Right atrium auricular region (tissue), 2 donors: Measurements from ENCODE around the gene TRIM52. TPM values are rescaled to one million over a fixed set of nuclear protein-coding genes. Genes with fewer than 3 reads are reported as not detected.

Experiments
- DNase-seq: peaks from one replicate; pipeline ENCODE4 v3.0.0-alpha.2; 2019; ENCODE audit warnings: low spot score
- H3K27ac ChIP-seq, 2 donors: fragments of 200-600 bp; sonication (generic); 1 replicate in 1 of 2; 2 replicates in 1 of 2; pipeline ENCODE4 v1.5.1; 2016 to 2019
- H3K27me3 ChIP-seq, 2 donors: fragments of 200-600 bp; sonication (generic); one replicate each; pipeline versions ENCODE4 v1.5.1 to v1.6.0; 2017 to 2019
- H3K36me3 ChIP-seq: fragments of 200-600 bp; sonication (generic); one replicate; pipeline ENCODE4 v1.5.1; 2016
- H3K4me1 ChIP-seq, 2 donors: fragments of 200-600 bp; sonication (generic); one replicate each; pipeline versions ENCODE4 v1.5.1 to v1.6.0; 2017 to 2019
- H3K4me3 ChIP-seq, 2 donors: fragments of 200-600 bp; sonication (generic); 1 replicate in 1 of 2; 2 replicates in 1 of 2; pipeline ENCODE4 v1.5.1; 2017 to 2019; ENCODE audit warnings: mild to moderate bottlenecking in 1 of 2, moderate library complexity in 1 of 2
- H3K9me3 ChIP-seq, 2 donors: fragments of 200-600 bp; sonication (generic); one replicate each; pipeline ENCODE4 v1.5.1; 2019
- CTCF ChIP-seq, 2 donors: fragments of 200-600 bp; sonication (generic); IDR thresholded peaks; one replicate each; pipeline ENCODE4 v1.5.1; 2019; ENCODE audit warnings: antibody characterized with exemption in 2 of 2
- total RNA-seq, 2 donors: library from RNA; depleted of rRNA; stranded (reverse); fragments of >200 nt; gene quantifications; one replicate each; pipeline ENCODE4 v1.1.0, GENCODE V29; 2016

TRIM52 gene
- total RNA-seq, 2 donors from 2014 or later, result 4.4 to 9.1 TPM

- no peak for TF ChIP-seq CTCF (IDR thresholded peaks at IDR 0.05)
- H3K36me3 ChIP-seq, result peaks cover 96% of the 10 kb centered on the region
- no peak for DNase-seq
- no peak overlapping the region for H3K4me3 ChIP-seq
- H3K27ac ChIP-seq, result no peak overlapping the region
- H3K4me1 ChIP-seq, result peaks cover 0 to 1% of the 10 kb centered on the region in 2 donors
- no peaks in the 10 kb centered on the region for H3K9me3 ChIP-seq
- no peaks in the 10 kb centered on the region for H3K27me3 ChIP-seq
Observed at GRCh38 chr5:181235323-181235688, 25.6 kb downstream of the TRIM52 start.

GRCh38 chr5:181234455-181235306 is 26.3 kb downstream of the TRIM52 start:
- no peaks in the 10 kb centered on the region for H3K9me3 ChIP-seq
- no peaks in the 10 kb centered on the region for H3K27me3 ChIP-seq
- no peak for TF ChIP-seq CTCF (IDR thresholded peaks at IDR 0.05)
- no peak overlapping the region for H3K27ac ChIP-seq
- no peaks in the 10 kb centered on the region for H3K4me1 ChIP-seq
- no peak overlapping the region for H3K4me3 ChIP-seq
- no peak for DNase-seq
- H3K36me3 ChIP-seq, result peaks cover 89% of the 10 kb centered on the region

- no peak overlapping the region for H3K4me3 ChIP-seq
- no peaks in the 10 kb centered on the region for H3K9me3 ChIP-seq
- H3K36me3 ChIP-seq, result peaks cover 82% of the 10 kb centered on the region
- H3K27me3 ChIP-seq, result no peaks in the 10 kb centered on the region
- no peak for DNase-seq
- no peak for TF ChIP-seq CTCF (IDR thresholded peaks at IDR 0.05)
- H3K4me1 ChIP-seq, result no peaks in the 10 kb centered on the region
- H3K27ac ChIP-seq, result no peak overlapping the region
Observed at GRCh38 chr5:181233801-181234454, 27.0 kb downstream of the TRIM52 start.

- Histone ChIP-seq H3K36me3 (peaks cover 75% of the 10 kb centered on the region), H3K27ac (no peak overlapping the region), H3K9me3 (no peaks in the 10 kb centered on the region), H3K27me3 (no peaks in the 10 kb centered on the region), H3K4me3 (no peak overlapping the region), H3K4me1 (no peaks in the 10 kb centered on the region)
- DNase-seq, result no peak
- no peak for TF ChIP-seq CTCF (IDR thresholded peaks at IDR 0.05)
Observed at GRCh38 chr5:181233088-181233800, 27.7 kb downstream of the TRIM52 start.

- Histone ChIP-seq H3K9me3 (no peaks in the 10 kb centered on the region), H3K36me3 (peaks cover 69% of the 10 kb centered on the region), H3K27ac (no peak overlapping the region), H3K4me3 (no peak overlapping the region), H3K27me3 (no peaks in the 10 kb centered on the region), H3K4me1 (no peaks in the 10 kb centered on the region)
- DNase-seq, result no peak
- no peak for TF ChIP-seq CTCF (IDR thresholded peaks at IDR 0.05)
Observed at GRCh38 chr5:181232593-181232992, 28.4 kb downstream of the TRIM52 start.
